ENCODE data around the gene IMMP2L. TPM values are rescaled to one million over a fixed set of nuclear protein-coding genes. Genes with fewer than 3 reads are reported as not detected.
"Not testable (repeated sequence)": the region's sequence is repeated elsewhere in the genome, so short reads cannot be mapped to it uniquely, and the experiment has no call there.

The IMMP2L gene
- polyA plus RNA-seq, 4 donors = 38.6 to 48.8 (median 40.6) TPM

DNA sequence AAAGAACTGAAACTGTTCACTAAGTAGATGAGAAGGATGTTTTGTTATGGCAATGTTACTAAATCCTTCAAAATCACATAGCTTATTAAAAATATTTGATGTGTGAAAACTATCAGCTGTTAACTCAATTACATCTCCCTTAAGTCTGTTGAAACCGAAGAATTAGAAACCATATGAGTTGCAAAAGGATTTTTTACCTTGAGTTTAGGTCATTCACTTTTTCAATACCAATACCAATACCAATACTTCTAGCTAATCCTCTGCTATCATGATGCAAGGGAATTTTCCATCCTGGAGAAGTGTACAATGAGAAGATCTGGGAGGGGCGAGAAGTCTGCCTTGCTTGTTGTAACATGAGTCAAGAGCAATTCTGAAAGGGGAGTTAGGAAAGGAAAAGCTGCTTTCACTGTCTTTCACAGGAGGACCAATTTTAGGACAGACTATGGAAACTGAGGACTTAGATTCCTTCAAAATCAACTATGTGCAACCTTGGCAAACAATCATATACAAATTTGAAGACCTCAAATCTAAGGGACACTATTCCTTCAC is 199.7 kb downstream of the IMMP2L start:
- DNase-seq (ENCODE audit: low read depth in 4 of 4, low spot score in 2 of 4) = no peak

DNA sequence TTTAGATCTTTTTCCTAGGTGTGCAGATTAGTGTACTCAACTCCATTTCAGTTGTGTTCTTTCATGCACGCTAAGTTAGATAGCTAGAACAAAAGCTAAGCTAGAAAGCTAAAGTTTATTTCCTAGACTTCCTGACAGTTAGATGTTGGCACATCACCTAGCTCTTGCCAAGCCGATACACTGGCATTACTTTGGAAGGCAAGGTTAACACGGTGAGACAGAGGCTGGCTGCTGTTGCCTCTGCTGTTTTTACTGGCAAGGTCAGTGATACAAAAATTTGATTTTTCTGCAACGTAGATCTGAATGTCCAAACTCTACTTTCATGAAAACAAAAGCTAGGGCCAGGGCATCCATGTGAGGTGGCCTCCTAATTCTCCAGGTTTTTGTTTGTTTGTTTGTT is 203.4 kb downstream of the IMMP2L start:
- DNase-seq (ENCODE audit: low read depth in 4 of 4, low spot score in 2 of 4) = no peak

DNA sequence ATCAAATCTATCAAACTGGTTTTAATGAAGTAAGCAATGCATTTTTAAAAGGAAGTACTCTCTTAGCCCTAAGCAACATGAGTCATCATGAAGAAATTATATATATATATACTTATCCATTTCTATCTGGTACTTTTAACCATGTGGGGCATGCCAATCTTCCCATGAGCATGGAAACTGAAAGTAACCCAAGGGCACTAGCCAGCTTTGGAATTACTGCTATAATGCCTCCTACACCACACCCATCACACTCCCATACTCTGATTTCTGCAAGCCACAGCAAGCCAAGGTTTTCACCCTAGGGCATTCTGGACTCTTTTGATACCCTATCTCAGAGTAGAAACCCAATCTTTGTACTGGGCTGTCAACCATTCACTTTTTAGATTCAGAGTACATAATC is 204.6 kb downstream of the IMMP2L start:
- no peak for DNase-seq (ENCODE audit: low read depth in 4 of 4, low spot score in 2 of 4)

DNA sequence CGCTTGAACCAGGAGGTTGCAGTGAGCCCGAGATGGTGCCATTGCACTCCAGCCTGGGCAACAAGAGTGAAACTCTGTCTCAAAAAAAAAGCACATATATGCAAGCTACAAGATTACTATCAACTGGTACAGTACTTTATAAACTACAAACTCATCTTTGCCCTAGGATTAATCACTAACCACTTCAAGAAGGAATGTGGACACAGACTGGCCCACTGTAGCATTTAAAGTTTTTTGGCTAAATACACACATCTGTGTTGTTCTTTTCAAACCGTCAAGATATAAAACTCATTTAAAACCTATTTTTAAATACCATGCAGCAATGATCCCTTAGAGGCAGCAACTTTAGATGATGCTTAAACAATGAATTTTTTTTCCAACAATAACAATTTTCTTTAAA is 205.4 kb downstream of the IMMP2L start:
- no peak for DNase-seq (ENCODE audit: low read depth in 4 of 4, low spot score in 2 of 4)

DNA sequence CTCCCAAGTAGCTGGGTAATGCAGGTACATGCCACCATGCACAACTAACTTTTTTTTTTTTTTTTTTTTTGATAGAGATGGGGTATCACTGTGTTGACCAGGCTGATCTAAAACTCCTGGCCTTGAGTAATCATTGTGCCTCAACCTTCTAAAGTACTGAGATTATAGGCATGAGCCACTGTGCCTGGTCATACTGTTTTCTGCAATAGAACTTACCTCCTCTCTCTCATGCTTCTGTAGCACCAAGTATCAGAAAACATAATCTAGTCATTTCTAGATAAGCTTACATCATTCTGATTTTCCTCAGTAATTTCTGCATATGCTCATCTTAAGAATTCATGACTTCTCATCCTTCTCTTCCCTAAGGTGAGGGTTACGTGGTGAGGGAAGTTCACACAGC is 210.0 kb downstream of the IMMP2L start:
- DNase-seq (ENCODE audit: low read depth in 4 of 4, low spot score in 2 of 4) = no peak

DNA sequence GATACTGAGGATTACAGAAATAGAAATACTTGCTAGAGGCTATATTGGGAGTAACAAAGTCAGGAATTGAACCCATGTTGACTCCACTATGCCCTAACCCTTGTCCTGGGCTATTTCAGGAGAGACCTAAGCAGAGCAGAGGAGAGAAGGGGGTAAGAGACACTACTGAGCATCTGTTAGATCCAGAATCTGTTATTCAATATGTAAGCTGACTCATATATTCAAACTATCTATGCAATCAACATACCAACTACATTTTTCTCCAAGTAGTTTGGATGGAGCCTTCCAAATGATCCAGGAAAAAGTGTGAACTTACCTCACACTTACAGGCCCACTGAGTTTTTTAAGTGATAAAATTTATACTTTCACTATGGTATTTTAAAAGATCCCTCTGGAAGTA is 216.1 kb downstream of the IMMP2L start:
- DNase-seq (ENCODE audit: low read depth in 4 of 4, low spot score in 2 of 4) = no peak

DNA sequence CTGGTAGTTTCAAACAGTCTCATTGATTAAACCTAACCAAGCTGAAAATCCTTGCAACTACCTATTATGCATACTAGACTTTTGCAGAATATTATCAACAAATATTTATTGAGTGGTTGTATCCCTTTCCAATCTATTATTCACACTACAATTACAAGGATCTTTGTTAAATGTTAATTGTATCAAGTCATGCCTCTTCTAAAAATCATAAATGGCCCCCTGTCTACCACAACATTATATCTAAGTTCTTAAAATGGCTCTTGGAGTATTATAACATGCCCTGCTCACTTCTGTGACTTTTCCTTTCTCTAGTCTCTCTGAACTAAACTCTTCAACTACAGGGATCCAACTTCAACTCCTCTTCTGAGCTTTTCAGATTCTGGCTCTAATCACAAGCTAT is 219.3 kb downstream of the IMMP2L start:
- DNase-seq (ENCODE audit: low read depth in 4 of 4, low spot score in 2 of 4) = no peak

DNA sequence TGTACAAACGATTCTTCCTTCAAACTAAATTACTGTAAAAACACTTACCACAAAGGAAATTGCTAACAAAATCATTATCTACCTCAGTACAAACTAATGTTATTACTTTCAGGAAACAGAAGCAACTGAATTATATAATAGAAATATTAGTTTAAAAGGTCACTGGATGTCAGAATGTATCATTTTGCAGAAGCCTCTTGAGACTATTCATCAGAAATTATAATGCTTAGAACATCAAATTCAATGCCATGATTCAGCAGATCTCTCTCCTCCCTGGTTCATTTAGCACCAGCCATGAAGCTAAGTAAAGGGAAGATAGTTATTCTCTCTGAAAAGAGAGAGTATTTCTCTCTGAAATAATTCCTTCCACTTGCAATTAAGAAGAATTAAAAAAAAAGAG is 223.3 kb downstream of the IMMP2L start:
- DNase-seq (ENCODE audit: low read depth in 4 of 4, low spot score in 2 of 4) = no peak

DNA sequence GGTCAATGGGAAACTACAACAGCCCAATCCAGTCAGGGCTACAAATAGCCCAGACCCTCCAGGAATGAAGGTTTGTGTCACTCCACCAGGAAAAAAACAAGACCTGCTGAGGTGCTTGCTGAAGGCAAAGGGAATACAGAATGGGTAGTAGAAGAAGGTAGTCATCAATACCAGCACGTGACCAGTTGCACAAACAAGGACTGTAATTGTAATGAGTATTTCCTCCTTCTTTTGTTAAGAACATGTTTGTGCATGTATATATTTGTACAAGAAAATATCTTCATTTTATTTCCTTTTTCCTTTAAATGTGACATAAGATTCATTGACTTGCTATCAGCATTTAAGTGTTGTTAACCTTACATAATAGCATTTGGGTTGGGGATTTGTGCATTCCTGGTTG is 229.3 kb downstream of the IMMP2L start:
- DNase-seq (ENCODE audit: low read depth in 4 of 4, low spot score in 2 of 4) = no peak

DNA sequence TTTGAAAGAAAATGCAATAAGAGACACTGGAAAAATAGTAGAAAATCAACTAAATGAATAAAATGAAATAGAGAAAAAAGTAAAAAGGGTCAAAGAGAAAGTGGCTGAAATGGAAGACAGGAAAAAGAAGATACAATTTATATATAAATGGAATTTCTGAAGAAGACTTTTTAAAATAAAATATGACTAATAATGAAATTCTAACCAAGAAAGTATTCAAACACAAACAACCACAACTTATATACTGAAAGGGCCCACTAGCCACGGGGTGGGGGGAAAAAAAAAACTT is 232.1 kb downstream of the IMMP2L start:
- no peak for DNase-seq (ENCODE audit: low read depth in 4 of 4, low spot score in 2 of 4)

DNA sequence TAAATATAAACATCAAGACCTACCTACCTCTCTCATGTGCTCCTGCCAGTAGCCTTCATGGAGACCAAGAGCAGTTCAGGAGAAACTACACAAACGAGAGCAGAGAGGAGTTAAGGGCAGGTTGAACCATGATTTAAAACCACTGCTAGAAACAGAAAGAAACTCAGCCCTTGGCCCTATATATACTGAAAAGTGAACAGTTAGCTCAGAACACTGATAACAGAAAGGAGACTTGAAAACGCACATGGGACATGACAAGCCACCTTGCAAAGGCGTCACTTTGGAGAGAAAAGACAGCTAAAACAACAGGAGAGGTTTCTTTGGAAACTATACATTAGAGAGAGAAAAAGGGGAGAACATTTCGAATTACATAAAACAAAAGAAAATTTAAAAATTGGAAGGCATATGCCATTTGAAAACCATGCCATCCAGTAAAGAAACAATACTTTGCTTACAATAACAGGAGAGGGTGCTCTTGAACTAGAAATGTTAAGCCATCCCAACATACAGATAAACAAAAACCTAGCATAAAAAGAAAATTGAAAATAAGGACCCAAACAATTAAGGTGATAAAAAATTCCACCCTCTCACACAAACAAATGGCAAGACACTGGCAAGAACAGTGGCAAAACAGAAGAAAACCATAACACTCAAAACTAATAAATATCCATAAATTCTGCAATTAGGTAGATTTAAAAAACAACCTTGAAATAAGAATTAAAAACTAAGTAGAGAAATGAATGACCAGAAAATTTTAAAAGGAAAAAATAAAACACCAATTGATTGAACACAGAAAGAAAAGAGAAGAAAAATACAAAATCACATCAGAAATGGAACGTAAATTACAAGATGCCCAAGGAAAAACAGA is 232.7 kb downstream of the IMMP2L start:
- DNase-seq (ENCODE audit: low read depth in 4 of 4, low spot score in 2 of 4) = no peak

DNA sequence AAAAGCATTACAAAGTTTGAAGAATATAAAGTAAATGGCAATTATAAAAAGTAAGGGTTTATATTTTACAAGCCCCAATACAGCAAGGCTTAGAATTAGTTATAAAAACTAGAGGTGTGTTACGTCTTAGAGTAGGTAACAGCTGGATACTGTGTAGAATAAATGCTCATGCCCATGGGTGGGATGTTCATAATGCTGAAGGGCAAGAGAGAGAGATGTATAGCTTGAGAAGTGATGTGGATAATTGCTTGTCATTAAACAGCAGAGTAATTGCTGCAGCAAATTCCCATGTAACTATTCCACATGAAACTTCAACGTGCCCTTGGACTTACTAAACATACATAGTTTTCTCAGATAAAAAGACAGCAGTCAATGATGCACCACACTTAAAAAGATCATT is 233.8 kb downstream of the IMMP2L start:
- DNase-seq (ENCODE audit: low read depth in 4 of 4, low spot score in 2 of 4) = no peak

DNA sequence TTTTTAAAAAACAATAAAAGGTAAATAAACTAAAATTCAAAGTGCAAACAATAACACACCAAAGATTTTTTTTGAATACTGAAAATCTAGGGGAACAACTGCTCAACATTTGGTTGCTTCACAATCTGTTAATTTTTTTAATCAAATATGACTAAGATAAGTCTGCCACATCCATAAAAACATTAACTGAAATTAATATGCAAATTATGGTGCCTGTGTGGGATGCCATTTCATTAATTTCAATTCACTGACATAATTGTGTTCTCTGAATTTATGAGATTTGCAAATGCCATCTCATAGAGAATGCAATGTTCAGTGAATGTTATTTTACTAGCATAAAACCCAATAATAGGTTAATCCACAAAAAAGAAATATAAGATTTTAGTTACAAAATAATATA is 237.5 kb downstream of the IMMP2L start:
- no peak for DNase-seq (ENCODE audit: low read depth in 4 of 4, low spot score in 2 of 4)

DNA sequence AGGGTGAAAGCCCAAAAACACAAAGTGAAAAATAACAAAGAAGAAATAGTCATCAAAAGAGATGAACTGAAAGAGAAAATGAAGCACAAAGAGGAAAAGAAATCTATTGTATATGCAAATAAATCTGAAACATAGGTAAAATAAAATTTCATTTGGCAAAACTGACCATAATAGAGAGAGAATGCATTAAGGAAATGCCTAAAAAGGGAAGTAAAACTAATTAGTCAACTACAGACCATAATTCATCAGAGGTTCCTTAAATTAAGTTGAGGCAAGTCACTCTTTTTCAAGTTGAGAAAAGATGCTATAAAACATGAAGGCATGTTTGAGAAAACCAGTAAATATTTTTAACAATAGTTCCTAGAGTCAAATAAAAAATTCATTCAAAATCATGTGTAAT is 238.1 kb downstream of the IMMP2L start:
- DNase-seq (ENCODE audit: low read depth in 4 of 4, low spot score in 2 of 4) = no peak

DNA sequence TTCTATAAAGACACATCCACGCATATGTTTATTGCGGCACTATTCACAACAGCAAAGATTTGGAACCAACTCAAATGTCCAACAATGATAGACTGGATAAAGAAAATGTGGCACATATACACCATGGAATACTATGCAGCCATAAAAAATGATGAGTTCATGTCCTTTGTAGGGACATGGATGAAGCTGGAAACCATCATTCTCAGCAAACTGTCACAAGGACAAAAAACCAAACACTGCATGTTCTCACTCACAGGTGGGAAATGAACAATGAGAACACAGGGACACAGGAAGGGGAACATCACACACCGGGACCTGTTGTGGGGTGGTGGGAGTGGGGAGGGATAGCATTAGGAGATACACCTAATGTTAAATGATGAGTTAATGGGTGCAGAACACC is 238.6 kb downstream of the IMMP2L start:
- not testable (repeated sequence) for DNase-seq (ENCODE audit: low read depth in 4 of 4, low spot score in 2 of 4)

DNA sequence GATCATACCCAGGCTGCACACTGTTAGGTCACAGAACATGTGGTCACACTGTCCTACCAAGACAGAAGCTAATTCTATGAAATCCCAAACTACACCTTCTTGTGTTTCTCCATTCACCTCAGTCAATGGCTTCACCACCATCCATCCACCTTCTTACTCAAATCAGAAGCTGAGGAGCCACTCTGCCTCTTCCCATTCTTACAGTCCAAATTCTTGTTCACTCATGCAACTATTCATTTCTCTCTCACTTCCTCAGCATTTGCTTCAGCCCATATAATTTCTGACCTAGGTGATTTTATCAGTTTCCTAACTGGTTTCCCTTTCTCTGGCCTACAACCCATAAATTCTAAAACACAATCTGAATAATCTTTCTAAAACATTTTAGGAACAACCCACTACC is 242.2 kb downstream of the IMMP2L start:
- DNase-seq (ENCODE audit: low read depth in 4 of 4, low spot score in 2 of 4) = no peak

DNA sequence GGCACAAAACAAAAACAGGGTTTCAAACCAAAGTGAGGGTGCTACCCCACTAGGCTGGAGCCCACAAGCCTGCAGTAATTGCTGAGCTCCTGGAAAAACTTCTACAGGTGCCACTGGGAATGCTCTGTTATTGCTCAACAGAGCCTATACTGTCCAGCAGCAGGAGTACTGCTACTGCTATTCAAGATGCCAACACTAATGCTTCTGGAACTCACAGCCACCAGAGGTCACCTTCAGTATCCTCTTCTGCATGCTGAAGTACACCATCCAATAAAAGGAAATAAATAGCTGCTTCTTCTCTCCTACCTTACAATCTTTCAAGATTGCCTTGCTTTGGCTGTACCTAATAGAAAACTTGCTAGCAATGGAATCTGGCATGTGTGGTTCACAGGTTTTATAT is 249.3 kb downstream of the IMMP2L start:
- no peak for DNase-seq (ENCODE audit: low read depth in 4 of 4, low spot score in 2 of 4)

DNA sequence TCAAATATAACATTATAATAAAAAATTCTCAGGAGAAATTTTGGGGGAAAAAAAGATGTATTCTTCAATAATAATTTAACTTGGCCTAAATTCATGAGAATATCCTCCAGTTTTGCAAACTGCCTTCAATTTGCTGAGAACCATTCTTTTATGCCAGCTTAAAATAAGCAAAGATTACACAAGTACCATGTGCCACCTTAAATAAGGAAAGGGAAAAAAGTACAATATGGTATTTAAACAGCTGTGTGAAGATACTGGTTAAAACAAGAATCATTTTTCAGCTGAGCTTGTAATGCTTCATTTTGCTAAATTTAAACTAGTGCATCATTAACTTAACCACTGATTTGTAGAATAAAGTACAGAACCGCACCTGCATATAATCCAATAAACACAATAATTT is 253.6 kb downstream of the IMMP2L start:
- DNase-seq (ENCODE audit: low read depth in 4 of 4, low spot score in 2 of 4) = no peak

DNA sequence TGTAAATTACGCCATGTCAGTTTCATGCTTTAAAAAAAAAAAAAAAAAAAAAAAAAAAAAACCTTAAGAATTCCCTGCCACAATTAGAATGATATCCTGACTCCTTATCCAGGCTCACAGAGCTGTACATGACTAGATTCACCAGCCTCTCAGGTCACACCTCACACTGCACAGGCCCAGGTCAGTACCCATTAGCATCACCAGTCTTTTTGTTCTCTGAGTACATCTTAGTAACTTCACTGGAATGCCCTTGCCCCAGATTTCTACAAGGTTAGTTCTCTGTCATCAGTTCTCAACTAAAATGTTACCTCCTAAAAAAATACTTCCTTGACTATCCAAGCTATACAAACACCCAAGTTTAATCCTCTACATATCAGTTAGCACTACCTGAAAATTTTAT is 260.4 kb downstream of the IMMP2L start:
- DNase-seq (ENCODE audit: low read depth in 4 of 4, low spot score in 2 of 4) = no peak

DNA sequence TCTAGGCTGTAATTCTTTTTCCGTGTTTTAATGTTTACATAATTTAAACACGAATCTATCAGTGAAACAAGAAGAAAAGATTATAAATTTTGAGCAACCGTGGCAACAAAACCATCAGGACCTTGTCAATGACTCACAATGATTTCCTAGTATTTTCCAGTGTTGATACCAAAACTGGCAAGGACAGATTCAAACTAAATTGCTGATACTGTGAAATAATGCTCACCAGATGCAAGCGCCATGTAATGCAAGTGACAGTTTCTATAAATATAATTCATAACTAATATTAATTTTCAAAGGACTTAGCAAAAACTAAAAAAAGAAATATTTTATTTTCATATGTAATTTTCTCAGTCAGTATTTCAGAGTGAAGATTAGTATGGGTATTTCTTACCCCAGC is 267.8 kb downstream of the IMMP2L start:
- no peak for DNase-seq (ENCODE audit: low read depth in 4 of 4, low spot score in 2 of 4)

DNA sequence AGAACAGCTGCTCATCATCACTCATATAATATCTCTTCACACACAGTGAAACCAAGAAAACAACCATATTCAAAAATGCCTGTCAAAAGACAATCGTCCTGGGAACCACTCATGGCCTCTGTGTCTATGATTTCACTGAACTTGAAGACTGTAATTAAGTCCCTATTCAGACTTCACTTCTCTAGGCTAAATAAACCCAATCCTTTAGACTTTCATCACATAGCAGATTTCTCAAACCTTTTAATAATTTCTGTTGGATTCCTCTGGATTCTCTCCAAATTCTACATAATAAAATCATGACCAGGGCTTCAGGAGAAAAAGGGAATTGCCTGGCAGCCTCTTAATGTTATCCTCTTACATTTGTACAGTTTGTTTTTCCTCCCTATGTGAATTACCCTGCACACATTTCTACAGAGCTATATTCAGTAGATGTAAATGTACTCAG is 270.2 kb downstream of the IMMP2L start:
- DNase-seq (ENCODE audit: low read depth in 4 of 4, low spot score in 2 of 4) = no peak

DNA sequence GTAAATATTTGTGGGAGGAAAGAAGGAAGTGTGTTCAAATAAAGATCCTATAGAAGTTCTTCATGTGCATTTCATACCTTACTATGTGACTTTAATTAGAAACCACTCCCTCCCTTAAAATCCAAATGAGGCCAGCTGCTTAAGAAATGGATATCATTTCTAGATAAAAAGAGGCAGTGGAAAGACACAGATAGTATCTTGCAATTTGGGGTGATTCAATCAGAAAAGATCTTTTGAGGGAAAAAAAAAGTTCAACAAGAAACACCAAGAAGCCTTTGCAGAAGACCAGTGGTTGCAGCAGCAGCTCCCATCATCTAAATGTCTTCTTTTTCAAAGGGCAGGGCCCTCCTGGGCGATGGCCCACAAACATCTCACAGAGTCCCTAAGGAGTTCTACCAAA is 271.3 kb downstream of the IMMP2L start:
- no peak for DNase-seq (ENCODE audit: low read depth in 4 of 4, low spot score in 2 of 4)

DNA sequence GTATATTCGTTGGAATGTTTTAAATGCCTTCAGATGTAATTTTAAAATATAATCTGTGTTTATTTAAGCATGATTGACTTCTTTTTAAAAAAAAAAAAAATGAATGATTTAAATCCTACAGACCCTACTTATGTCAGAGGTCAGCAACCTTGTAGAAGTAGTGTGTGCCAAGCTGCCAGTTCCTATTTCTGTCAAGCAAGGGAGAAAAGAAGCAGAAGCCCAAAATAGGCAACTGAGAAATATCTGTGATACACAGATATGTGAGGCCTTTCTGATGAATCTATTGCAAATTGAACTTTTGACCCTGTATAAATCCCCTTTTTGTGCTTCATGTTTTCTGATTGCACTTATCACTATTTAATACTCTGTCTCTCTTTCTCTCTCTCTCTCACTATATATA is 271.9 kb downstream of the IMMP2L start:
- no peak for DNase-seq (ENCODE audit: low read depth in 4 of 4, low spot score in 2 of 4)

All from left renal cortex interstitium (tissue), 4 donors.